Fibroblast of the aortic adventitia (primary cell): ENCODE measurements around the gene EVI5L. TPM values are rescaled to one million over a fixed set of nuclear protein-coding genes. Genes with fewer than 3 reads are reported as not detected.

Experiments used
- DNase-seq: peaks from one replicate; pipeline ENCODE4 v3.0.0-alpha.2; 2010; ENCODE audit warnings: low read depth
- H3K4me3 ChIP-seq: 2 replicates; pipeline ENCODE4 v1.5.1; 2011; ENCODE audit warnings: low read depth, mild to moderate bottlenecking, control low read depth, low read length, moderate library complexity
- CTCF ChIP-seq: IDR thresholded peaks from 2 replicates; pipeline ENCODE4 v1.5.1; 2011; ENCODE audit warnings: mild to moderate bottlenecking, low read length, control low read depth, inconsistent platforms; ENCODE audit not compliant: insufficient read depth
- total RNA-seq: library from RNA; depleted of rRNA; stranded (reverse); fragments of >200 nt; gene quantifications from 2 replicates; pipeline ENCODE4 v1.2.3, GENCODE V29; 2012; ENCODE audit warnings: low replicate concordance

Gene EVI5L
- total RNA-seq, 1 donor = 16.6 TPM

- no peak overlapping the region for H3K4me3 ChIP-seq
- TF ChIP-seq CTCF = no peak
- DNase-seq = no peak
Observed at GRCh38 chr19:7848779-7849457, 18.9 kb downstream of the EVI5L start.

- no peak overlapping the region for H3K4me3 ChIP-seq
- TF ChIP-seq CTCF = no peak
- DNase-seq = no peak
Observed at GRCh38 chr19:7849631-7849999, 19.6 kb downstream of the EVI5L start.

- no peak for DNase-seq
Observed at GRCh38 chr19:7850000-7850813, 20.2 kb downstream of the EVI5L start.

DNA sequence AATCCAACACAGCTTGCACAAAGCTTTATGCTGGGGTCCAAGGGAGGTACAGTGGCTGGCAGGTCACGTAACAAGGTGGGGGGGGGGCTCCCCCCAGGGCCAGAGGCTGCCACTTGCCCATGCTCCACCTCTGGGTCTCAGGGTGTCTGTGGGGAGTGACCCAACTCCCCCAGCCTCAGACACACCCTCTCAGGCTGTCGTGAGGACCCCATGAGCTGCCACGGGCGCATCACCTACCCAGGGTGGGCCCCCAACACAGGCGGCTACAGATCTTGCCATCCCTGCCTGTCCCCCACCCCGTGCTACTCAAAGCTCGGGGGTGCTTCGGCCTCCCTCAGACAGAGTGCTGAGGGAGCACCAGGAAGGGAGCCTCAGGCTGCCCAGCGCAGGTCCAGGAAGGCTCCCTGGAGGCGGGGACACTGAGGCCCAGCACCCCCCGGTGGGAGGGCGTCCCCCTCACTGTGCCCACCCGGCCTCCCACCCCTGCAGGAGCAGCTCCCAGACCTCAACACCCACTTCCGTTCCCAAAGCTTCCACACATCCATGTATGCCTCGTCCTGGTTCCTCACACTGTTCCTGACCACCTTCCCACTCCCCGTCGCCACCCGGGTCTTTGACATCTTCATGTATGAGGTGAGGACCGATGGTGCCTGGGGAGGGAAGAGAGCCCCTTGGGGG, 21.1 kb downstream of the EVI5L start:
- DNase-seq = no peak
- H3K4me3 ChIP-seq = no peak overlapping the region
- no peak for TF ChIP-seq CTCF

More at GRCh38 chr19:7850000-7850813, 20.2 kb downstream of the EVI5L start:
- H3K4me3 ChIP-seq = no peak overlapping the region
- no peak for TF ChIP-seq CTCF

GRCh38 chr19:7851623-7852500, 21.8 kb downstream of the EVI5L start:
- DNase-seq = no peak
- no peak for TF ChIP-seq CTCF
- no peak overlapping the region for H3K4me3 ChIP-seq
